GM19467 (cell line): ENCODE results near the gene DCTPP1.
"Not testable (repeated sequence)": the region's sequence is repeated elsewhere in the genome, so short reads cannot be mapped to it uniquely, and the experiment has no call there.

Experiments
- ATAC-seq: cut with Tn5 transposase; IDR thresholded peaks from one replicate; pipeline ENCODE4 v1.9.1; 2021; ENCODE audit warnings: mild to moderate bottlenecking, moderate library complexity; ENCODE audit not compliant: unreplicated experiment

Gene DCTPP1

DNA sequence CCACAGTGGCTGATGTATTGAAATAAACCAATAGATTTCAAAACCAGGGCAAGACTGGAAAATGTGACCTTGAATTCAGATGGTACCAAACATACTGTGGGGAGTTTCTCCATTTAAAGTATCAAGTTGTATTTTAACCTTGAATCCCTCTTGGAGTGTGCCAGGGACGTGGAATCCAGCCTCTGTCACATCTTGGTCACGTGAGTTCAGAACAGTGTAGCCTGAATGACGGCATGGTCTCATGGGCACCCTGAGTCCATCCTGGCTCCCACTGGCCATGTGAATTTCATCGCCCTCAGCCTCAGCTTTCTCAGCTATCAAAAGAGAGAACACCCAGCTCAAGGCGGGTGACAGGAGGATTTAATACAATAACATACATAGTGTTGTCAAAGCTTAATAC, 15.7 kb downstream of the DCTPP1 start:
- no peak for ATAC-seq

DNA sequence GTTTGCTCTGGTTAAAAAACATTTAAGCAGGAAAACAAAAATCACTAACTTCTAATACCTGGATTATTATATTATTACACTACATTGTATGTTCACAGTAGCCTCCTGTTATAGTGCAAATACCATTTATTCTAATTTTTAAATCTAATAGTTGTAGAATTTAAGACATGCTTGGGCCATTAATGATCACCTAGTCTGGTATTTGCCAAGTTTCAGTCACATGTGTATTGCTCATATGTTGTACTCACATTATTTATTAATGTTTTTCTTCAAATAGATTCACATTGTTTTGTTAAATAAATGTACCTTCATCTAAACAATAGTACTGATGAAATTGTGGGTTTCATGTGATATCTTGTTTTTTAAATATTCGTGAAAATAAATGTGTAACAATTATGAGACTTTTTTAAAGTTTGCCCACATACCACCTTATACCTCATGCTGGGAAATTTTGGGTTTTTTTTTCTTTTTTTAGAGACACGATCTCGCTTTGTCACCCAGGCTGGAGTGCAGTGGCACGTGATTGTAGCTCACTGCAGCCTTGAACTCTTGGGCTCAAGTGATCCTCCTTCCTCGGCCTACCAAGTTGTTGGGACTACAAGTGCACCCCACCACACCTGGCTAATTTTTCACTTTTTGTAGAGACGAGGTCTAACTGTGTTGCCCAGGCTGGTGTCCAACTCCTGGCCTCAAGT, 16.6 kb downstream of the DCTPP1 start:
- ATAC-seq = no peak

DNA sequence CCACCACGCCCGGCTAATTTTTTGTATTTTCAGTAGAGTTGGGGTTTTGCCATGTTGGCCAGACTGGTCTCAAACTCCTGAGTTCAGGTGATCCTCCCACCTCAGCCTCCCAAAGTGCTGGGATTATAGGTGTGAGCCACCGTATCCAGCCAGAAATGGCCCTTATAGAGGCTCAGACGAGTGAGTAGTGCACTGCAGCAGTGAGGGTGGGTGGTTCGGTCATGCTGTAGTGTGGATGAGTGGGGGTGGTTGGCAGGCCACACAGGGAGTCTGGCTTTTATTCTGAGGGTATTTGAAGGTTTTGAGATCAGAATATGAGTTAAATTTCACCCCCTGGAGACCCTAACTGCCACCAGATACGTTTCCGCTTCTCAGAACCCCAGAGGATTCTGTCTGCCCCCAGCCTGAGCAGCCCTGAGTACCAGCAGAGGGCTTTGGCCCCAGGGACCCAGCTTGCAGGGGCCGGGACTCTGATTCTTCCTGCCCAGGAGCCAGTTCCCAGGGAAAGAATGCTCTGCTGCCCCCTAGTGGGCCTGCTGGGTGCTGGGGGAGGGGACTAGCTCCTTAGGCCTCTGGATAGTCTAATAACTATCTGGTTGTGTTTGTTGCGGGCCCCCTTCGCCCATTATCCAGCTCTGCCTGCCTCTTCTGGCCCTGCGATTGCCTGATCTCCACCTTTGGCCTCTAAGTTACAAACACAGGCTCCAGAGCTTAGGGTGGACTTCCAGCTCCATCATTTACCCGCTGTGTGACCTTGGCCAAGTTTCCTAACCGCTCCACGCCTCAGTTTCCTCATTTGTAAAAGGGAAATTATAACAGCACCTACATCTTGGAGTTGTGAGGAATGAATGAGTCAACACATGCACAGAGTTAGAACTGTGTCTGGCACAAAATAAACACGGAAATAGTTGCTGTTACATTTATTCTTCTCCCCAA, 20.4 kb downstream of the DCTPP1 start:
- peak; percentile 39 for ATAC-seq

DNA sequence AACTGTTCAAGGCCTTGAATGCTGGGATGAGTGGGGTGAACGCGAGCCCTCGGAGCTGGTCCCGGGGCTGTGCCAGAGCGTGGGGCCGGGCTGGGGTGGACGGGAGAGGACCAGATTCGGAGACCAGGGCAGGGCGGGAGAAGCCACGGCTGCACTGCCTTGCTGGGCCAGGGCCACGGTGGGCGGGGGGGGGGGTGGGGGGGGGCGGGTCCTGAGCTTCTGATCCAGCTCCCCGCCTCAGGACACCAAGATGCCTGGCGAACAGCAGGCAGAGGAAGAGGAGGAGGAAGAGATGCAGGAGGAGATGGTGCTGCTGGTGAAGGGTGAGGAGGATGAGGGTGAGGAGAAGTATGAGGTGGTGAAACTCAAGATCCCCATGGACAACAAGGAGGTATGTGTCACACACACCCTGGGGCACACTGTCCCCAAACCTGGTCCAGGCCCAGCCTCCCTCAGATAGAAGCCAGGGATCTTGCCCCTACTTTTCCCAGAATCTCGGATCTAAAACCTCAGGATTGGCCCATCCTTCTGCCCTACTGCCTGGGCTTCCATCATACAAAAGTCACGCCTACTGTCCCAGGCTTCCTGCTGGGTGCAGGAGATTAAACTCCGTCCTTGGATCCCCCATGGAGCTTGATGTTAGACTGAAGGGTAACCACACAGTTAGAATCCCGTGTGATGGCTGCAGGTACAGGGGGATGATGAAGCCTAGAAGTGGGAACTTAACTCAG, 21.9 kb downstream of the DCTPP1 start:
- no peak for ATAC-seq

DNA sequence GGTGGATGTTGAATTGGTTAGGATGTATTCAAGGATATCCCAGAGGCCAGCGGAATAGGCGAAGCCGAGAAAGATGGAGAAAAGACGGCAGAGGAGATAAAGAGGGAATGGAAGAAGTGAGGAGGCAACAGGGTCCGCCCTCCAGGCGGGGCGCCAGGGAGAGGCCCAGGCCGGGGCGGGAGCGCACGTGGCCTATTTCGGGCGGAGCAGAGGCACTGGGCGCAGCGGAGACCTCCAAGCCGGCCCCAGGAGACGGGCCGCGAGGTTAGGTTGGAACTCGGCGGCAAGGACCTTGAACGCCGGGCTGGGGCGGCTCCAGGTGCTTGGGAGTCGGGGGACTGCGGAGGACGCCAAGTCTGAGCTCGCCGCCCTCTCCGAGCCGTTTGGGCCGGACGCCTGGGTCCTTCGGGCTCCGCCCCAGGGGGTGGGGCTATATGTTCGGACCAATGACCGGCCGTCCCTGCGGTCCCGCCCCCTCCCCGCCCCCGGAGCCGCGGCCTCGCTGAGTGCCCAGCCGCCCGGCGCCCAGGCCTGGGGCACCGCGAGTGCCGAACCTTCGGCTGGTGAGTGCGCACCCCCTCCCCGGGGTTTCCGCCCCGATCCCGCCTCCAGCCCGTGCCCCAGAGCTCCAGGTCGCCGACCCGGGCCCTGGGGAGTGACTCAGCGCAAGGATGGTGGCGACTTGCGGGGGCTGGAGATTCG, 22.6 kb downstream of the DCTPP1 start, which contains the start of gene ZNF771:
Gene ZNF771, plus strand, starts transcription at position 505 of the 702 bp plus-strand sequence. CDS start 448 bp downstream, outside the sequence.
- ATAC-seq = peak; percentile 57

DNA sequence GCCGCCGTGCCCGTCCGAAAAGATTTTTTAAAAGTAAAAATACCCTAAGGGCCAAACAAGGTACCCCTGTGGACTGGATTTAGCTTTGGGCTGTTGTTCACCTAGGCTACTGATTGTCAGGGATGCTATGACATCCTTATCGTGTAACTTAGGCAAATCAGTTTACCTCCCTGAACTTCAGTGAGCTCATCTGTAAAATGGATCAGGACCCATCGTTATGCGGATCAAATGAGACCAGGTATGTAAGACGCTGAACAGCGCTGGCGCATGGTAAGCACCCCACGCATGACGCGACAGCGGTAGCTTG, 23.1 kb downstream of the DCTPP1 start:
- no peak for ATAC-seq

DNA sequence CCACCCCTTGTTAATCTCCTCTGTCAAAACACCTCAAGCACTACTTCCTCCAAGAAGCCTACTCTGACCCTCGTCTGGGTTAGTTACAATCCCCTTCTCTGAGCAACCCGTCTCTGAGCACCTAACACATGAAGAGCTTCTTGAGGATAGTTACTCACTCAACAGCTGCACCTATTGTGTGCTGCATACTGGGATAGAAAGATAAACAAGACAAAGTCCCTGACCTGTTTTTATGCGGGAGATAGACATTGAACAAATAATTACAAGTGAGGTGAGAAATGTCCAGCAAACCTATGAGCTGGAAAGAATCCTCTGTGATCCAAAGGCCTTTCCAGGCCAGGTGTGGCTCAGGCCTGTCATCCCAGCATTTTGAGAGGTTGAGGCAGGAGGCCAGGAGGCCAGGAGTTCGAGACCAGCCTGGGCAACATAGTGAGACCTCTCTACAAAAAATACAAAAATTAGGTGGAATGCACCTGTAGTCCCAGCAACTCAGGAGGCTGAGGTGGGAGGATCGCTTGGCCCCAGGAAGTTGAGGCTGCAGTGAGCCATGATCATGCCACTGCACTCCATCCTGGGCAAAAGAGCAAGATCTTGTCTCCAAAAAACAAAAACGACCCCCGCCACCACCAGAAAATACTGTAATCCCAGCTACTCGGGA, 27.9 kb downstream of the DCTPP1 start:
- ATAC-seq = no peak

DNA sequence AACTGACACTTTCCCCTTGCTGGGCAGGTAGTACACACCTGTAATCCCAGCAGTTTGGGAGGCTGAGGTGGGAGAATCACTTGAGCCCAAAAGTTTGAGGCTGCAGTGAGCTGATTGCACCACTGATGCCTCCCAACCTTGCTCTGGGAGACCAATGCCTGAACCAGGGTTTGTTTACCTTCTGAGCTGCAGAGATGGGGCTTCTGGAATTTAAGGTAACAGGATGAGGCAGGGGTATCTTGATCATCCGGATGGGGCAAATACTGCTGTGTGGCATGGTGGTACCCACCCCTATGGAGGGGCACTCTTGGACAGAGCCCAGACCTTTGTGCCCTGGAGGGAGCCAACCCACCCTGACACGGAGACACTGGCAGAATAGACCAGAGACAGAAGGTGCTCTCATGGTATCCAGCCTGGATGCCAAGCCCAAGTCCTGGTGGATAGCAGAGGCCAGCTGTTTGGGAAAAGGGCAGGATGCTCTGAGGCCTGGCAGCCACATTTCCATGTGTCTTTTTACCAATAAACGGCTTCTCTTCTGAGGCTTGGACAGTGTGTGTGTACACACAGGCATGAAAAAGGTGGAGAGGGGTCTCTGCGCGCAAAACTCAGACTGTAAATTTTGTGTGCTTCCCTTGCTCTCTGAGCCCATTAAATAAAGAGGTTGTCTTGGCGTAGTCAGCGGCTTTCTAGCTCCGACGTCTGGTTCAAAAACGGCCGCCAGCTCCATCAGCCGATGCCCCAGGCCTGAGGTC, 30.2 kb downstream of the DCTPP1 start:
- no peak for ATAC-seq

DNA sequence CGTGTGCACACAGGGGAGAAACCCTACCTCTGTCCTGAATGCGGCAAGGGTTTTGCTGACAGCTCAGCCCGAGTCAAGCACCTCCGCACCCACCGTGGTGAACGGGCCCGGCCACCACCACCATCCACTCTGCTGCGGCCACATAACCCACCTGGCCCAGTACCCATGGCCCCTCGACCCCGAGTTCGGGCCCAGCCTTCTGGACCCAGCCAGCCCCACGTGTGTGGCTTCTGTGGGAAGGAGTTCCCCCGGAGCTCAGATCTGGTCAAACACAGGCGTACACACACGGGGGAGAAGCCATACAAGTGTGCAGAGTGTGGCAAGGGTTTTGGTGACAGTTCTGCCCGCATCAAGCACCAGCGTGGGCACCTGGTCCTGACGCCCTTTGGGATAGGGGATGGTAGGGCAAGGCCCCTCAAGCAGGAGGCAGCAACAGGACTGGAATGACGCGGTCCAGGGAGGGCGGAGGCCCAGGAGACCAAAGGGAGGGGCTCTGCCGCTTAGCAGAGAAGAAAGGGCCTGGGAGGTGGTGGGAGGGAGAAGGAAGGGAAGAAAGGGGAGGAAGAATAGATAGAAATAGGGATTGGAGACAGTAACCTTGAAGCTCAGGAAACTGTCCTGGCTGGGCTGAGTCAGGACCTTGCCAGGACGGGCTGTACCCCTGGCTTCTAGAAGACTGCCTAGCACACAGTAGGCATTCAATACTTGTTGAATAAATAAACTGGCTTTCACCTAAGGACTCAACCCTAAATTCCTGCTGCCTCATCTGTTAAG, 31.0 kb downstream of the DCTPP1 start:
- no peak for ATAC-seq

DNA sequence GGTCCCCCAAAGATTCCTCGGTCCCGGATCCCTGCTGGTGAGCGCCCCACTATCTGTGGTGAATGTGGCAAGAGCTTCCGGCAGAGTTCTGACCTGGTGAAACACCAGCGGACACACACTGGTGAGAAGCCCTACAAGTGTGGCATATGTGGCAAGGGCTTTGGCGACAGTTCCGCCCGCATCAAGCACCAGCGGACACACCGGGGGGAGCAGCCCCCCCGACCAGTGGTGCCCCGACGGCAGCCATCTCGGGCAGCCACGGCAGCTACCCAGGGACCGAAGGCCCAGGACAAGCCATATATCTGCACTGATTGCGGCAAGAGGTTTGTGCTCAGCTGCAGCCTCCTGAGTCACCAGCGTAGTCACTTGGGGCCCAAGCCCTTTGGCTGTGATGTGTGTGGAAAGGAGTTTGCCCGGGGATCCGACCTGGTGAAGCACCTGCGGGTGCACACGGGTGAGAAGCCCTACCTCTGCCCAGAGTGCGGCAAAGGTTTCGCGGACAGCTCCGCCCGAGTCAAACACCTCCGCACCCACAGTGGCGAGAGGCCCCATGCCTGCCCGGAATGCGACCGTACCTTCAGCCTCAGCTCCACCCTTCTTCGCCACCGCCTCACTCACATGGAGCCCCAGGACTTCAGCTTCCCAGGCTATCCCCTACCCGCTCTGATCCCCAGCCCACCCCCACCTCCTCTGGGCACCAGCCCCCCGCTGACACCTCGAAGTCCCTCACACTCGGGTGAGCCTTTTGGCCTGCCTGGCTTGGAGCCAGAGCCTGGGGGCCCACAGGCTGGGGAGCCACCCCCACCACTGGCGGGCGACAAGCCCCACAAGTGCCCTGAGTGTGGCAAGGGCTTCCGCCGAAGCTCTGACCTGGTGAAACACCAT, 31.8 kb downstream of the DCTPP1 start:
- no peak for ATAC-seq

DNA sequence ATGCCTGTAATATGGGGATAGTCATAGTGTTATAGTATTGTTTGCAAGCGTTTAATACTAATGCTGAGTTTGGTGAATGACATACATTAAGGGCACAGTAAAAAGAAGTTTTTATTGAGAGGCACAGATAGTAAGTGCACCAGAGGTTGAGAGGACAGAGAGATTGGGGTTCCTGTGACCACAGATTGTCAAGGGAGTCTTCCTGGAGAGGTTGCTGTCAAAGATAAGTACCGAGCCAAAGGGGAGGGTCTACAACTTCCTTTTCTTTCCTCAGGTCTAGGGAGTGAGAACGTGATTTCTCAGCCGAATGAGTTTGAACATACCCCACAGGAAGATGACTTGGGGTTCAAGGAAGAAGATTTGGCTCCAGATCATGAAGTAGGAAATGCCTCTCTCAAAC, 32.8 kb downstream of the DCTPP1 start:
- no peak for ATAC-seq

DNA sequence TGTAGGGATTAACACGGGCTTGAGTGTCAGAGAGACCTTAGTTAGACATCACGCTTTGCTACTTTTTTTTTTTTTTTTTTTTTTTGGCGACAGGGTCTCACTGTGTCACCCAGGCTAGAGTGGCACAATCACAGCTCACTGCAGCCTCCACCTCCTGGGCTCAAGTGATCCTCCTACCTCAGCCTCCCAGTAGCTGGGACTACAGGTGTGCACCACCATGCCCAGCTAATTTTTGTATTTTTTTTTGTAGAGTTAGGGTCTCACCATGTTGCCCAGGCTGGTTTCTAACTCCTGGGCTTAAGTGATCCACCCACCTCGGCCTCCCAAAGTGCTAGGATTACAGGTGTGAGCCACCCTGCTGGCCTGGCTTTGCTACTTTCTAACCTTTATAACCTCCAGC, 33.2 kb downstream of the DCTPP1 start:
- ATAC-seq = not testable (repeated sequence)

DNA sequence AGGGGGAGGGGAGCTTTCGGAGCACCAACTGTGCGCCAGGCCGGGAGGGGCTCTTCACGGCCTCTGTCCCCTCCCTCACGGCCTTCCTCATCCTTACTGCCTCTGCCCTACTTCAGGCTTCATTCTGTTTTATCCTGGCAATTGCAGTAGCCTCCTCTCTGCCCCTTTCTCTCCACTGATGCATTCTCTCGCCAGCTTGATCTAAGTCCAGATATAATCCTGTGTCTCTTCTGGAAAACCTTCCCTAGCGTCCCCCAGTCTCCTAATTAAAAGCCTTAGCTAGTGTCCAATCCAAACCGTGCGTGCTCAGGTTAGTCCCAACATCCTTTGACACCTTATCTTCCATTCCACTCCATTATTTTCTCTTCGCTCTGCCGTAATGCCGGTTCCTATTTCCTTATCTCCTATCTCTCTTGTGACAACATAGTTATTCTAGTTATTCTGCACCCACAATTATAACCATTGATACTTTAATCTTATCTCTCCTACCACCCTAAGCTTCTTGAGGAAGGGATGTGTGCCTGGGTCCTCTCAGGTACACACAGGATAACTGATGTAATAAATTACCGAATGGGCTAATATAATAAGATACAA, 33.7 kb downstream of the DCTPP1 start:
- no peak for ATAC-seq

DNA sequence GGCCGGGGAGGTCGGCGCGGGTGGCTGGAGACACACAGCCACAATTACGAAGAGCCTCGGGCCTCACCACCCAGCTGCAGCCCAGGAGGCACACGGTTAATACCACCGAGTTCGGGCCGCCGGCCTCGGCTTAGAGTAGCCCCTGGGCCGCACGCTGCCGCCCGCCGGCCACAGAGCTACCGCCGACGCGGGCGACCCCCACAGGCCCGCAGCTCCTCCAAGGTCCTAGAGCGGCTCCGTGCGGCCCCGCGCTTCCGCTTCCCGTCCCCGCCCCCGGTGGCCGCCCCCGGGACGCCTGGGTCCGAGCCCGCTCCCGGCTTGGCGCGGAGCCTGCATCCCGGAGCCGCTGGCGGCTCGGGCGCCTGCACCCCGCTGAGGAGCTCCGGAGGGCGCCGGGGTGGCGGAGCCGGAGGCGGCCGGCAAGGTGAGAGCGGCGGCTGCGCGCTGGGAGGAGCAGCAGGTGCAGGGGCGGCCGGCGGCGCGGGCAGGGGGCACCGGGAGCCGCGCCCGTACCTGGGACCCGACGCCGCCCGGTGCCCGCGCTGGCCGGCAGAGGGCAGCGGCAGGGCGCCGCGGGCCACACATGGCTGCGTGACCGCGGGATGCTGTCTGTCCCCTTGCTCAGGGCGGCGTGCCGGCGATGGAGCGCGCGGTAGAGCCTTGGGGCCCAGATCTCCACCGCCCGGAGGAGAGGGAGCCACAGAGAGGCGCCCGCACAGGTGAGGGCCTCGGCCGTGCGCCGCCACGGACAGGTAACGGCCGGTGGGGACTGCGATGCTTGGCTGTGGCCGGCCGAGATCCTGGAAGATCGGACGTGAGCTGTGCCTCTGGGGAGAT, 34.5 kb downstream of the DCTPP1 start, which contains the start of gene ZNF48:
Gene ZNF48, plus strand, starts transcription at position 266 of the 837 bp plus-strand sequence. Its CDS starts 375 bp downstream, at position 641.
- peak; percentile 59 for ATAC-seq

DNA sequence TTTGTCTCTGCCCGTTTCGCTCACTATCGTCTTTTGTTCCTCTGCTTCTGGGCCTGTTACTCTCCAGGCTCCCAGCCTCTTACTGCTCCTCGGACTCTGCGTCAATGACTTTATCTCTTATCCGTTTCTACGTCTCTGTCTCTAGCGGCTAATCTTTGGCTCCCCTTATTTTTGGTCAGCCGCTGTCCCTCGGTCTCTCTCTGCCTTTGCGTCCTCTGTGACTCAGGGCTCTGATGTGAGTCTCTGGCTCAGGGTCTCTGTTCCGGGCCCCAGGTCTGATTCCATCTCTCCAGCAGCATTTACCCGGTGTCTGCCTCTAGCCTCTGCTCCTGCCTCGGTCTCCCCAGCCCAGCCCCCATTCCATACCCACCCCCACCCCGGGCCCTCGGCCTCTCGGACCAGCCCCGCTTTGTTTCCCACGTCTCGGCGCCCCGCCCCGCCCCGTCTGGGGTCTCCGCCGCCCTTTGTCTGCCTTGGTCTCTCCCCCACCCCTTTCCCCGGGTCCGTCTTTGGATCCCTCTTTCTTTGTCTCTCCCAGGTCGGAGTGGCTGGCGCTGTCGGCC, 35.2 kb downstream of the DCTPP1 start:
- no peak for ATAC-seq

DNA sequence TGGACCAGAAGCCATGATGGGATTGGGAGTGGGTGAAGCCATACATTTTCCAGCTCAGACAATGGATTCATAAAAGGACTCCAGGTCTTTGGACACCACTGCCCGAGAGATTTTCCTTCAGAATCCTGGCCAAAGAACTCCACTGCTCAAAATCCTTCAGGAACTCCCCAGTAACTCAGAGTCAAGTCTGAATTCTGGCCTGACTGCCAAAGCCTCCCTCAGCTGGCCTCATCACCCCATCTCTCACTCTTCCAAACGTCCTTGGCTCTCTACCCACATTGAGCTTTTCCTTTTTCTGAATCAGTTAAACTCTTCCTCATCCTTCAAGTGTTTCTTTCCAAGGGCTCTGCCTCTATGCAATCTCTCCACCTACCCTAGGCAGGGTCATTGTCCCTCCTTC, 46.3 kb downstream of the DCTPP1 start:
- ATAC-seq = no peak
